Right ventricle myocardium inferior (tissue), 1 donor: ENCODE results near the gene ALOX12B. TPM values are rescaled to one million over a fixed set of nuclear protein-coding genes. Genes with fewer than 3 reads are reported as not detected.
A peak's percentile ranks its signal among the peaks of the same experiment; 100 is the strongest.

Source experiments
- ATAC-seq: fragments of 200-7000 bp; cut with Tn5 transposase; one replicate; pipeline ENCODE4 v1.9.1; 2020; ENCODE audit warnings: mild to moderate bottlenecking, moderate library complexity
- DNase-seq: peaks from one replicate; pipeline ENCODE4 v3.0.0; 2021; ENCODE audit errors: missing footprints
- intact Hi-C: fragments of 100-400 bp; cut with DNase I; formaldehyde crosslinking; loops from one replicate; pipeline ENCODE4 v1.11.0; 2022
- long read RNA-seq: library from polyadenylated mRNA; unstranded; transcript quantifications from one replicate; pipeline ENCODE4 v2.0.0, GENCODE V29; 2021
- total RNA-seq: library from RNA; stranded (reverse); fragmentation: NEBNext Ultra II Directional; extraction: Animal tissue kit (Norgen Biotek cat#: 25700); gene quantifications from one replicate; pipeline ENCODE4 v1.2.1, GENCODE V29; 2021
- donor health status: DM: no; HTN: yes; CAD: no; lungs with severe emphysema.

ALOX12B gene
- not detected for total RNA-seq
- long read RNA-seq: 0 reads

GRCh38 chr17:8087075-8087951 is at the start of gene ALOX12B:
Gene ALOX12B (minus strand): TSS chr17:8087716. CDS start chr17:8087442, 274 bp downstream.
- DNase-seq (no peak), ATAC-seq (no peak)
- intact Hi-C loops: no loop called here

DNA sequence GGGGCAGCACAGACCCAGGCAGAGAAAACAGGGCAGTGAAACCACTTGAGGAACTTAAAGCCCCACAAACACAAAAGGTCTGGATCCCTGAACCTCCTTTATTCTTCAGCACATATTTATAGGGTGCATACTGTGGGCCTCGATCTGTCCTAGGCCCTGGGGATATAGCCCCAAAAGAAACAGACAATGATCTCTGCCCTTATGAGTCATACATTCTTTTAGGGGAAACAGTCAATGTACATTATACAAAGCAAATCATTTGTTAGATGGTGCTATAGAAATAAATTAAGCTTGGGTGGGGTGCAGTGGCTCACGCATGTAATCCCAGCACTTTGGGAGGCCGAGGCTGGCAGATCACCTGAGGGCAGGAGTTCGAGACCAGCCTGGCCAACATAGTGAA is 46.4 kb upstream of the ALOX12B start:
- ATAC-seq (no peak), DNase-seq (no peak)
- intact Hi-C loops: no loop called here

GRCh38 chr17:8133399-8133798 is 45.9 kb upstream of the ALOX12B start:
- intact Hi-C loops: no loop called here
- ATAC-seq: no peak
- DNase-seq: no peak

DNA sequence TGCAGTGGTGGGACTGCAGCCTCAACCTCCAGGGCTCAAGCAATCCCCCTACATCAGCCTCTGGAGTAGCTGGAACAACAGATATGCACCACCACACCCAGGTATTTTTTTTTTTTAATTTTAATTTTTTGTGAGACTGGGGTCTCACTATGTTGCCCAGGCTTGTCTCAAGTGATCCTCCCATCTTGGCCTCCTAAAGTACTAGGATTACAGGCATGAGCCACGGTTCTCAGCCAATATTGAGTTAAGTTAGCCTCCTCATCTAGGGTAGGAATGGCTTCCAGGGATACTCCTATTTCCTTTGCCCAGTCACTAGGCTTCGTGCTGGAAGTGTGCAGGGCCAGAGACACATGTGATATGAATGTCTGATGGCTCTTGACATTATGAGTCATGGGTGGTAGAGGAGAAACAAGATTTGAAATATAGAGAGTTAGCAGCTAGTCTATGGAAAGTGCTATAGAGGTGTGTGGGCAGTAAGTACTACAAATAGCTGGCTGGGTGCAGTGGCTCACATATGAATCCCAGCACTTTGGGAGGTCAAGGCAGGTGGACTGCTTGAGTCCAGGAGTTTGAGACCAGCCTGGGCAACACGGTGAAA is 44.4 kb upstream of the ALOX12B start:
- ATAC-seq: no peak
- DNase-seq: no peak
- intact Hi-C loops: no loop called here

DNA sequence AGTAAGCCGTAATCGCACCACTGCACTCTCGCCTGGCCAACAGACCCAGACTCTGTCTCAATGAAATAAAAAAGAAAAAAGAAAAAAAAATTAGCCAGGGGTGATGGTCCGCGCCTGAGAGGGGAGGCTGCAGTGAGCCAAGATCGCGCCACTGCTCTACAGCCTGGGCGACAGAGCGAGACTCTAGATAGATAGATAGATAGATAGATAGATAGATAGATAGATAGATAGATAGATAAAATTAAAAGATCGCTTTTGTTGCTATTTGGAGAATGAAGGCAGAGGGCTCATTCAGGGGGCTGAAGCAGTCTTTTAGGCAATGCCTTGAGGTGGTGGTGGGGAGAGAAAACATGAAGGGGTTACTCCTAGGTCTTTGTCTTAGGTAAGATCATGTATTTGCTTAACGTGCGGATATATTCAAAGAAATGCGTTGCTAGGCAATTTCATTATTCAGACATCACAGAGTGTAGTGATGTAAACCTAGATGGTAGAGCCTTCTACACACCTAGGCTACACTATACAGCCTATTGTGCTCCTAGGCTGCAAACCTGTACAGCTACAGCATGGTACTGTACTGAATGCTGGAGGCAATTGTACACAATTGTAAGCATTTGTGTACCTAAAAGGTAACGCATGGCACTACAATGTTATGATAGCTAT is 40.7 kb upstream of the ALOX12B start:
- intact Hi-C loops: no loop called here
- DNase-seq (no peak), ATAC-seq (no peak)

DNA sequence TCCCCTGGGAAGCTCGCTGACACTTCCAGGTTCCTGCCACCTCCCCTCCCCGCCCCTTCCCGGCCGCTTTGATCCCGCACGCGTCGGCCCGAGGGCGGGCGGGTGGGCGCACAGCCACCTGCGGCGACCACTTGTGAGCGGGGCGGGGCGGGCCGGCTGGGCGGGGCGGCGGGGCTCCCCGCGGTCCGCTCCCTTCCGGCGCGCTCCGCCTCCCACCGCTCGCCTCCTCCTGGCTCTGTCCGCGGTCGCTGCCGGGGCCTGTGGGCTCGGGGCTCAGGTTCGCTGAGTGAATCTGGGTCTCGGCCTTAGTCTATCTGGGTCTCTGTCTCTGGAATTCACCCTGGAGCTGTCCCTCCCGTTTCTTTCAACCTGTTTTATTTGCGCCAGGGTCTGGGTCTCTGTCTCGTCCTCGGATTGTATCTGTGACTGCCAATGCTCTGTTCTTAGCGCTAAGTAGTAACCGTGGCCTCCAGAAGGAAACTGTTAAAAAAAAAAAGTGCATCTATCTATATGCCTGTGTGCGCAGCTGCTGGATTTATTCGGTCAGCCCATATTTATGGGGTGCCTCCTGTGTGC is 39.1 kb upstream of the ALOX12B start:
- DNase-seq (no peak), ATAC-seq (peak; percentile 59)
- intact Hi-C loops: no loop called here

DNA sequence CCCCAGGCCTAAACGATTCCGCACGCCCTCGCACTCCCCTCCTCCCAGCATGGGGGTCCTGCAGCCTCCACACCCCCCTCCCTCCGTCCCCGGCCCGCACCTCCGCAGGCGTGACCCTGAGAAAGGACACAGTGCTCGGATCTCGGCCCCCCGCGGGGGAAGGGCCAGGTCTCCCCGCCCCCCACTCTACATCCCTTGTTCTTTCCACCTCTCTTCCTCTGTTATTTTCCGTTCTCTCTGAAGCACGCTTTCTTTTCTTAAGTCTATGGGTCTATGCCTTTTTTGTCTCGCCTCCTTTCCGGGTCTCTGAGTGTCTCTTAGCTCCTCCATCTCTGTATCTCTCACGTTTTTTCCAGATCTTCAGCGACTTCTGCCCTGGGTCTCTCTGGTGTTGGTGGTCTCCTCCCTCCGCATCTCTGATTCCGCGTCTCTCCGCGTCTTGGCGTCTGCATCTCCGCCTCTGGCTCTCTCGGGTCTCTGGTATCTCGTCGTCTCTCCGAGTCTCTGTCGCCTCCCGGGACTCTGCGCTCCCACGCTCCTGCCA is 38.5 kb upstream of the ALOX12B start:
- intact Hi-C loops: no loop called here
- peak; percentile 3 for ATAC-seq
- DNase-seq: no peak

DNA sequence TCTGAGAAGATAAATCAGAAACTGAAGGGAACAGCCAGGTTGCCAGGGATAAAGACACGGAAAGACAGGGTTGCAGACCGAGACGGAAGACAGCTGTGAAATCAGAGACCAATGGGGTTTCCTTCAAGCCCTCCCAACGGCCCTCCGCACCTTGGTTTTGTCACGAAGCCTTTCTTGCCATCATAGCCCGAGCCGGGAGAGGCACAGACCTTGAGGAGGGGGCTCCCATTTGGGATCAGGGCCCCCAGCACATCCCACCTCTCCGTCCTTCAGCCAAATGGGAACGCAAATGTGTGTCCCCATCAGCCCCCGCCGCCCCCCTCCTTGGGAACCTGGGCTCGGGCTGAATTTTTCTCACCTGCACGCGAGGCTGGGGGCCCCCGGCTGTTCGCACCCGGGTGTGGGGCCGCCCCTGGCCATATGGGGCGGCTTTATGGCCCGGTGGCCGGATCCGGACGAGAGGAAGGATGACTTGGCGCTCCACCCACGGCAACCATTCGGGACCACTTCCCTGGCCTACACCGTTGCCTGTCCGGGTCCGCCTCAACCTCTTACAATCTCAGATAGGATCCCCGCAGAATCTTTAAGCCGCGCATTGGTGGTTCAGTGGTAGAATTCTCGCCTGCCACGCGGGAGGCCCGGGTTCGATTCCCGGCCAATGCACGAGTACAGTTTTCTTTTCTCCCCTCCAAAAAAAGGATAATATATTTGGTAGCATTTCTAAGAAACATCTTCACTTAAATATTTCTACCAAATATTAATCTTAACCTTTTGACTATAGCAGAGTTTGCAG is 37.8 kb upstream of the ALOX12B start:
- DNase-seq (peak; percentile 83), ATAC-seq (peak; percentile 35)
- intact Hi-C loops: no loop called here

- DNase-seq (no peak), ATAC-seq (no peak)
- intact Hi-C loops: no loop called here
These were observed 37.0 kb upstream of the ALOX12B start for GRCh38 chr17:8124350-8125153.

DNA sequence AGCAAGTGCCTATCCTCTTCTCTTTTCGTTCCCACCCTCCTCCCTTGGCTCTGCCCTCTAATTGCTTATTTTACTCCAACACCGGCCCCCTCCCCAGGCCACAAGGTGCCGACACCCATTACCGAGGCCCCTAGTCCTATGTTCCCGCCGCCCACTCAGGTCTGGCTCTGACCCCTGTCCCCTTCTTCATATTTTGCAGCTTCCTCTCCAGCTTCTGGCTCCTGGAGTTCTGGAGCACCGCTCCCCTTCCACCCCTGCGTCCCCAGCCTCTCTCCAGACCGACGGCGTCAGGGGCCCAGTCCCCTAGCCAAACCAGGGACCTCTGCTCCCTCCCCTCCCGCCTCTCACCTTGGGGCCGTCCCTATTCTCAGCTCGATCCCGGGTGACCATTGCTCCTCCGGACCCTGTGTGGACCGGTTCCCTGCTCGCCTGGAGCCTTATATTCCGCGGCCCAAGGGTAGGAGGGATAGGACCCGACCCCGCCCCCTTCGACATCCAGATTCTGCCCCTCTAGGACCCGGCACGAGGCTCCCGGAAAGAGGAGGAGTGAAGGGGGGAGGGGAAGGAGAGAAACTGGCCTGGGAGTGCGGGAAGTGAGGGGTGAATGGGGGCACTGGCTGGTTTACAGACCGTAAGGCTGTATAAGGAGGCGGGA is 36.3 kb upstream of the ALOX12B start, which contains the start of gene HES7:
Gene HES7, minus strand, starts transcription at position 412 of the 655 bp plus-strand sequence. Its CDS starts 22 bp downstream, at position 390.
- no peak for ATAC-seq
- intact Hi-C loops: no loop called here
- no peak for DNase-seq

- no peak for ATAC-seq
- DNase-seq: no peak
- intact Hi-C loops: no loop called here
These were observed 35.6 kb upstream of the ALOX12B start for GRCh38 chr17:8122924-8123694.

- ATAC-seq (no peak), DNase-seq (no peak)
- intact Hi-C loops: no loop called here
These were observed 35.0 kb upstream of the ALOX12B start for GRCh38 chr17:8122422-8122923.

DNA sequence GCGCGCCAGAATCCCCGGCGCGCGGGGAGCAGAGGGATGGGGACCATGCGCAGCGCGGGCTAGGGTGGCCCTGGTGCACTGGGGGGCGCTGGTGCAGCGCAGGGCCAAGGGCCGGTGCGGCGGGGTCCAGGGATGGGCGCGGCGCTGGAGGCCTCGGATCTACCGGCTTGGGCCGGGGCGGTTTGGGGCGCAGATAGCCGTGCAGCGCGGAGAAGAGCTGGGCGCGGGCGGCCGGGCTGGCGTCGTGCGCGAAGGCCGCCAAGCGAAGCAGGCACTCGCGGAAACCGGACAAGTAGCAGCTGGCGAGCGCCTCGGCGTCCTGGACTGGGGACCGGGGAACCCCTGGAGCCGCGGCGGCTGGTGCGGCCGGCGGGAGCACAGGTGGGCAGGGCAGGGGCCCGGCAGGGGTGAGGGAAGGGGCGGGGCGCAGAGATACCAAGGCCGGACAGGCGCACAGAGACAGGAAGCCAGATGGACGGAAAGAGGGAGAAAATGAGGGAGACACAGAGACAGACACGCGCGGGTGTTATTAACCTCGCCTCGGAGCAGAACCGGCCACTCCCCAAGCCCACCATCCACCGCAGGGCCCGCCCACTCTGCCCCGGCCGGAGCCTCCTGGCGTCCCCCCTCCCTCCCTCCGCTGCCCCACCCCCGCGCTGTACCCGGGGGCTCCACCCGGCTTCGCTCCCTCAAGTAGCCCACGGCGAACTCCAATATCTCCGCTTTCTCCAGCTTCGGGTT is 34.3 kb upstream of the ALOX12B start:
- ATAC-seq (peak; percentile 15), DNase-seq (no peak)
- intact Hi-C loops: no loop called here

GRCh38 chr17:8121407-8121680 is 33.8 kb upstream of the ALOX12B start:
- DNase-seq (no peak), ATAC-seq (no peak)
- intact Hi-C loops: no loop called here

GRCh38 chr17:8120520-8121406 is 33.2 kb upstream of the ALOX12B start:
- no peak for ATAC-seq
- peak; percentile 78 for DNase-seq
- intact Hi-C loops: loop anchor here (1.0 kb wide), 1 partner anchor 39 kb away; no protein-coding TSS in a partner anchor
